HepG2 (cell line): ENCODE measurements around the gene NRSN2. TPM values are rescaled to one million over a fixed set of nuclear protein-coding genes. Genes with fewer than 3 reads are reported as not detected.
A peak's percentile ranks its signal among the peaks of the same experiment; 100 is the strongest.

ENCODE experiments used
- ARNT ChIP-seq: fragments of 450-650 bp; IDR thresholded peaks from 2 replicates; pipeline ENCODE4 v1.6.1; 2017
- ATF7 ChIP-seq, 2 experiments: fragments of 450-650 bp in 1 of 2; sonication (generic) in 1 of 2; formaldehyde crosslinking in 1 of 2; IDR thresholded peaks; 2 replicates each; pipeline versions ENCODE4 v1.4.0 to v1.6.1; 2016 to 2020; ENCODE audit warnings: antibody characterized with exemption in 1 of 2, mild to moderate bottlenecking in 1 of 2, missing genetic modification reagents in 1 of 2
- CBX5 ChIP-seq: sonication (generic); formaldehyde crosslinking; IDR thresholded peaks from 2 replicates; pipeline ENCODE4 v1.4.0; 2020; ENCODE audit warnings: missing genetic modification reagents, borderline replicate concordance
- GATAD1 ChIP-seq: IDR thresholded peaks from 2 replicates; pipeline ENCODE4 v1.6.1; 2016; ENCODE audit warnings: missing genetic modification reagents, missing compliant biosample characterization
- HES4 ChIP-seq: sonication (generic); formaldehyde crosslinking; IDR thresholded peaks from 2 replicates; pipeline ENCODE4 v1.9.0; 2021; ENCODE audit warnings: mild to moderate bottlenecking, missing genetic modification reagents, borderline replicate concordance
- HOXA5 ChIP-seq: sonication (generic); formaldehyde crosslinking; IDR thresholded peaks from 2 replicates; pipeline ENCODE4 v1.4.0; 2020; ENCODE audit warnings: missing genetic modification reagents
- HOXA7 ChIP-seq: sonication (generic); formaldehyde crosslinking; IDR thresholded peaks from 2 replicates; pipeline ENCODE4 v1.8.1; 2022; ENCODE audit warnings: mild to moderate bottlenecking, missing genetic modification reagents, moderate library complexity
- KDM2A ChIP-seq: sonication (generic); formaldehyde crosslinking; IDR thresholded peaks from 2 replicates; pipeline ENCODE4 v1.4.0; 2020; ENCODE audit warnings: low read depth, missing genetic modification reagents, borderline replicate concordance
- MBD4 ChIP-seq: IDR thresholded peaks from 2 replicates; pipeline ENCODE4 v1.6.1; 2012; ENCODE audit warnings: low read length, inconsistent platforms, borderline replicate concordance
- NCOA1 ChIP-seq: sonication (generic); formaldehyde crosslinking; IDR thresholded peaks from 2 replicates; pipeline ENCODE4 v1.9.0; 2021; ENCODE audit warnings: missing genetic modification reagents
- RNF2 ChIP-seq: fragments of 450-650 bp; conservative IDR thresholded peaks from 2 replicates; pipeline ENCODE4 v1.6.1; 2016; ENCODE audit warnings: low read depth
- SKI ChIP-seq: fragments of 450-650 bp; IDR thresholded peaks from one replicate; pipeline ENCODE4 v1.6.1; 2018; ENCODE audit warnings: mild to moderate bottlenecking; ENCODE audit not compliant: partially characterized antibody
- SPEN ChIP-seq: sonication (generic); formaldehyde crosslinking; IDR thresholded peaks from 2 replicates; pipeline ENCODE4 v1.5.1; 2020; ENCODE audit warnings: low read depth, mild to moderate bottlenecking, missing genetic modification reagents
- TEAD2 ChIP-seq: sonication (generic); formaldehyde crosslinking; IDR thresholded peaks from 2 replicates; pipeline ENCODE4 v1.9.0; 2021; ENCODE audit warnings: missing genetic modification reagents
- ZBTB10 ChIP-seq: sonication (generic); formaldehyde crosslinking; IDR thresholded peaks from 2 replicates; pipeline ENCODE4 v1.4.0; 2020; ENCODE audit warnings: missing genetic modification reagents, borderline replicate concordance
- ZFP1 ChIP-seq: IDR thresholded peaks from 2 replicates; pipeline ENCODE4 v1.6.1; 2016
- ZFYVE20 ChIP-seq: sonication (generic); formaldehyde crosslinking; IDR thresholded peaks from 2 replicates; pipeline ENCODE4 v1.8.0; 2023; ENCODE audit warnings: low read depth, mild to moderate bottlenecking, moderate library complexity, missing genetic modification reagents, borderline replicate concordance
- ZIK1 ChIP-seq: sonication (generic); formaldehyde crosslinking; IDR thresholded peaks from 2 replicates; pipeline ENCODE4 v1.5.0; 2020; ENCODE audit warnings: mild to moderate bottlenecking, low read depth, missing genetic modification reagents, borderline replicate concordance
- ZKSCAN1 ChIP-seq: fragments of 150-350 bp; IDR thresholded peaks from 2 replicates; pipeline ENCODE4 v1.6.1; 2014; ENCODE audit warnings: low read length
- ZNF160 ChIP-seq: sonication (generic); formaldehyde crosslinking; IDR thresholded peaks from 2 replicates; pipeline ENCODE4 v1.8.0; 2022; ENCODE audit warnings: mild to moderate bottlenecking, inconsistent platforms, missing genetic modification reagents
- ZNF609 ChIP-seq: sonication (generic); formaldehyde crosslinking; IDR thresholded peaks from 2 replicates; pipeline ENCODE4 v1.4.0; 2020; ENCODE audit warnings: mild to moderate bottlenecking, missing genetic modification reagents, borderline replicate concordance
- ZNF616 ChIP-seq: sonication (generic); formaldehyde crosslinking; IDR thresholded peaks from 2 replicates; pipeline ENCODE4 v1.5.0; 2020; ENCODE audit warnings: low read depth, mild to moderate bottlenecking, missing genetic modification reagents
- polyA plus RNA-seq, 8 experiments: library from polyadenylated mRNA; depleted of rRNA in 3 of 8; stranded (reverse) in 7 of 8; unstranded in 1 of 8; fragments of >200 nt; fragmentation: Illumina TruSeq in 4 of 8; extraction: Trizol in 4 of 8; gene quantifications; 2 replicates each; pipeline versions ENCODE4 v1.2.1 to v1.2.3, GENCODE V29; 2011 to 2016; ENCODE audit warnings: low read depth in 4 of 8, missing spikeins in 1 of 8, mixed read lengths in 1 of 8; ENCODE audit not compliant: insufficient read depth in 1 of 8
- total RNA-seq, 5 experiments: library from RNA; depleted of rRNA; stranded (reverse); fragments of >200 nt; fragmentation: Illumina TruSeq; extraction: Trizol; gene quantifications; 2 replicates each; pipeline ENCODE4 v1.2.3, GENCODE V29; 2016; ENCODE audit warnings: low read depth in 1 of 5

NRSN2 gene
- total and polyA plus RNA-seq, 2 of the 13 experiments (the other 11 are each of a cell fraction or from before 2014, with no cell fraction given): 32.3 to 49.4 TPM

- peak; percentile 35; the same call in 1 of the 2 replicates for TF ChIP-seq ZNF616 (CRISPR knock-in tag)
- 0 out of 2 replicates have a peak, but pooled peaks have one; percentile 31 for TF ChIP-seq NCOA1 (CRISPR knock-in tag)
- no peak for TF ChIP-seq ZKSCAN1
- peak; percentile 88 for TF ChIP-seq KDM2A
- no peak; the same call in 1 of the 2 replicates for TF ChIP-seq ATF7 (IDR thresholded peaks at IDR 0.05)
- TF ChIP-seq ATF7 (CRISPR knock-in tag; IDR thresholded peaks at IDR 0.05): peak; percentile 78; the same call in 1 of the 2 replicates
- no peak for TF ChIP-seq HOXA7 (CRISPR knock-in tag)
- 0 out of 2 replicates have a peak, but pooled peaks have one; percentile 20 for TF ChIP-seq ZFP1 (CRISPR knock-in tag)
- peak; percentile 81 for TF ChIP-seq ZBTB10 (CRISPR knock-in tag)
- no peak for TF ChIP-seq RNF2
- TF ChIP-seq ZNF609 (CRISPR knock-in tag): peak; percentile 66; the same call in 1 of the 2 replicates
- TF ChIP-seq ZFYVE20 (CRISPR knock-in tag): peak; percentile 74; the same call in 1 of the 2 replicates
- no peak for TF ChIP-seq ARNT
- TF ChIP-seq CBX5: peak; percentile 98
- TF ChIP-seq GATAD1 (CRISPR knock-in tag): peak; percentile 62
- TF ChIP-seq SKI: peak; percentile 91
- TF ChIP-seq TEAD2 (CRISPR knock-in tag): peak; percentile 26; the same call in 1 of the 2 replicates
- no peak for TF ChIP-seq MBD4
- peak; percentile 73; the same call in 1 of the 2 replicates for TF ChIP-seq HES4 (CRISPR knock-in tag)
- peak; percentile 97 for TF ChIP-seq HOXA5 (CRISPR knock-in tag)
- TF ChIP-seq ZNF160 (CRISPR knock-in tag): no peak; the same call in 1 of the 2 replicates
- peak; percentile 62; the same call in 1 of the 2 replicates for TF ChIP-seq SPEN (CRISPR knock-in tag)
- TF ChIP-seq ZIK1: no peak; the same call in 1 of the 2 replicates
These were observed 34.1 kb downstream of the NRSN2 start (continued) for GRCh38 chr20:380763-381580.
